IPS-18c (cell line): Measurements from ENCODE around the gene CGB8.
"Not testable (repeated sequence)": the region's sequence is repeated elsewhere in the genome, so short reads cannot be mapped to it uniquely, and the experiment has no call there.

Source experiments
- H3K4me3 ChIP-seq: 2 replicates; pipeline ENCODE4 v1.7.0; 2013; ENCODE audit warnings: low read depth, mild to moderate bottlenecking, low read length, moderate library complexity; ENCODE audit not compliant: insufficient read depth
- H3K9me3 ChIP-seq: one replicate; pipeline ENCODE4 v1.6.1; 2013; ENCODE audit warnings: mild to moderate bottlenecking, low read length, moderate library complexity; ENCODE audit not compliant: control insufficient read depth, insufficient read depth

The CGB8 gene

DNA sequence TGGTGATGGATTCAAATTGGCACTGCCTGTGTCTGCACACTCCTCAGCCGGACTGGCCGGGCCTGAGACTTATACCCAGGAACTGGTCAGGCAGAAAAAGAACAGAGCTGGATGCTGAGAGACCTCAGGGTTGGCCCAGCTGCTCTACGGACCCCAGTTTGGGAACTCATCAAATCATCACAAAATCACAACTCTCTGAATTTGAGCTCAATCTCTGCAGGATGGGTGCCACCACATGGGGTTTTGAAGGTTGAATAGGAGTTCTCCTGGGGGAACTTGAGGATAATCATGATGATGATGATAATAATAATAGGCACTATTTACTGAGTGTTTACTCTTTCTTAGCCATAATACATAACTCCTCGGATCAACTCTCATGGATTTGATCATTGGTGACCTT lies 6.2 kb downstream of the CGB8 start:
- H3K9me3 ChIP-seq, H3K4me3 ChIP-seq: not testable (repeated sequence)

DNA sequence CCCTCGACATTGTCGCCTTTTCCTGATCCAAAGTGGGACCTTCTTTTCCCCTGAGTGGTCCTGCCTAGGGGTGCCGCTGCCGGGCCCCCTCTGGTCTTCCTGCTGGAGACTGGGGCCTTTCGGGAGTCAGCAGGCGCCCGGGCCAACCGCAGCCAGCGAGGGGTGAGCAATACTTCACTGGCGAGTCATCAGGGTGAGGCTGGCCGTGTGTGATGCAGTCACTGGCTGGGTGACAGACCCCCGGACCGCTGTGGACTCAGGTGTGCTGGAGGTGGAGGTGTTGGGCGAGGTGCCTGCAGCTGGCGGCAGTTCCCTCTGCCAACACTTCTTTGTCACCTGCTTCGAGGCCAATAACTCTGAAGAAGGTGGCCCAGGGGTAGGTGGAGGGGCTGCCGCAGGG lies 6.7 kb downstream of the CGB8 start:
- no peaks in the 10 kb centered on the region for H3K9me3 ChIP-seq
- no peak overlapping the region for H3K4me3 ChIP-seq

DNA sequence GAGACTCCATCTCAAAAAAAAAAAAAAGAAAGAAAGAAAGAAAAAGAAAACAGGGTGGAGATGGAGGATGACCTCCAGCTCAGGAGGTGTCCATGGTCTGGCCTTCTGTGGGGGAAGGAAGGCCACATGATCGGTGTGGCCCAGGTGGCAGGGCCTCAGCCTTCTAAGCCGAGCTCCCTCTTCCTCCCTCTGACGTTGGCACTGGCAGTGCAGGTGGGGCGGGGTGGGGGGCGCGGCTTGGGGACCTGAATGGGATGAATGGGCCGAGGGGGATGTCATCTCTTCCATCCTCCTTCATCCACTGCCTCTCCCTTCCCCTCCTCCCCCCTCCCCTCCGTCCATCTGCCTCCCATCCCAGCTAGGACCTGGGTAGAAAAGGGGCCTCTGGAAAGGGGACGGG lies 9.2 kb downstream of the CGB8 start:
- H3K9me3 ChIP-seq, H3K4me3 ChIP-seq: not testable (repeated sequence)

DNA sequence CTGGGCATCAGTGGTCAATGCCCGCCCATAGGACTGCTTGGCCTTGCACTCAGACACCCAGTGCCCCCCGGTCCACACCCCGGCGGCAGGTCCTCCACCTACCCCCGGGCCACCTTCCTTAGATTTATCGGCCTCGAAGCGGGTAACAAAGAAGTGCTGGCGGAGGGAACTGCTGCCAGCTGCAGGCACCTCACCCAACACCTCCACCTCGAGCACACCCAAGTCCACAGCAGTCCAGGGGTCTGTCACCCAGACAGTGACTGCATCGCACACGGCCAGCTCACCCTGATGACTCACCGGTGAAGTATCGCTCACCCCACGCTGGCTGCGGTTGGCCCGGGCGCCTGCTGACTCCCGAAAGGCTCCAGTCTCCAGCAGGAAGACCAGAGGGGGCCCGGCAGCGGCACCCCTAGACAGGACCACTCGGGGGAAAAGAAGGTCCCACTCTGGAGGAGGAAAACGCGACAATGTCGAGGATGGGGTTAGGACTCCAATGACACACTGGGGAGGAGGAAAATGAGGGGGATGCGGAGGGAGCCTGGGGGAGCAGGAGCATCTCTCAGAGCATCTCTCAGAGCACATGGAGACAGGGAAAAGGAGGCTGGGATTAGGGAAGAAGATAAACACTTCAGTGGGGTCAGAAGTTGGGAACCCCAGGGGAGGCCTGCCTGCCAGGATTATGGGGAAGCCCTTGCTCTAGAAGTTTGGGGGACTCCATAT lies 10.2 kb downstream of the CGB8 start:
- not testable (repeated sequence) for H3K9me3 ChIP-seq, H3K4me3 ChIP-seq

DNA sequence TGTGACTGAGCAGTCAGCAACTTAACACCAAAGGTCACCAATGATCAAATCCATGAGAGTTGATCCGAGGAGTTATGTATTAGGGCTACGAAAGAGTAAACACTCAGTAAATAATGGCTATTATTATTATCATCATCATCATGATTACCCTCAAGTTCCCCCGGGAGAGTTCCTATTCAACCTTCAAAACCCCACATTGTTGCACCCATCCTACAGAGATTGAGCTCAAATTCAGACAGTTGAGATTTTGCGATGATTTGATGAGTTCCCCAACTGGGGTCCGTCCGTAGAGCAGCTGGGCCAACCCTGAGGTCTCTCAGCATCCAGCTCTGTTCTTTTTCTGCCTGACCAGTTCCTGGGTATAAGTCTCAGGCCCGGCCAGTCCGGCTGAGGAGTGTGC lies 10.8 kb downstream of the CGB8 start:
- not testable (repeated sequence) for H3K4me3 ChIP-seq, H3K9me3 ChIP-seq

DNA sequence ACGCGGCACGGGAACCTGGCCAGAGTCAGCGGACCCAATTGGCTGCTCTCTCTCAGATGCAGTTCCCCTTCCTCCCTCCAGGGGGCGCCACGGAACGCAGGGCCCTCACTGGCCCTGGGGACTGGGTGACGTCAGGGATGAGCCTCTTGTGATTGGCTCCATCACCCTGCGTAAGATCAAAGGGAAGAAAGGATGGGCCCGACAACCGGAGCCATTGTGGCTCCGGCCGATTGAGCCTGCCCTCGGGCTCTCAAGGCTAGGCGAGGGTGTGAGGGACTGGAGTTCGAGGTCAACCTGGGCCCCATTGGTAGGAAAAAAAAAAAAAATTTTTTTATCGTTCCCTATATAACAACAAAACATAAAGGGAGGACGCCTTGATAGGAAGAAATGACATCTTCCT lies 12.1 kb downstream of the CGB8 start, which contains the start of gene CGB1:
TSS of gene CGB1 (minus strand) at position 81 of the 400 bp plus-strand sequence. CDS start 184 bp downstream, outside the sequence.
- H3K9me3 ChIP-seq, H3K4me3 ChIP-seq: not testable (repeated sequence)

DNA sequence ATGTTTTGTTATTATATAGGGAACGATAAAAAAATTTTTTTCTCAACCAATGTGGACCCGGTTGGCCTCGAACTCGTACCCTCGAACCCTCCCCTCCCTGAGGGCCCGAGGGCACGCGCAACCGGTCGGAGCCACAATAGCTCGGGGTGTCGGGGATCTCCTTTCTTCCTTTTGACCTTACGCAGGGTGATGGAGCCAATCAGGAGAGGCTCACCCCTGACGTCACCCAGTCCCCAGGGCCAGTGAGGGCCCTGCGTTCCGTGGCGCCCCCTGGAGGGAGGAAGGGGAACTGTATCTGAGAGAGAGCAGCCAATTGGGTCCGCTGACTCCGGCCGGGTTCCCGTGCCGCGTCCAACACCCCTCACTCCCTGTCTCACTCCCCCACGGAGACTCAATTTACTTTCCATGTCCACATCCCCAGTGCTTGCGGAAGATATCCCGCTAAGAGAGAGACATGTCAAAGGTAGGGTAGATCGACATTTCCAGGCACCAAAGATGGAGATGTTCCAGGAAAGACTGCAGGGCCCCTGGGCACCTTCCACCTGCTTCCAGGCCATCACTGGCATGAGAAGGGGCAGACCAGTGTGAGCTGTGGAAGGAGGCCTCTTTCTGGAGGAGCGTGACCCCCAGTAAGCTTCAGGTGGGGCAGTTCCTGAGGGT lies 17.1 kb downstream of the CGB8 start, which contains the start of gene CGB2:
TSS of gene CGB2 (plus strand) at position 249 of the 660 bp plus-strand sequence. CDS start at position 455, 206 bp downstream.
- not testable (repeated sequence) for H3K9me3 ChIP-seq, H3K4me3 ChIP-seq

DNA sequence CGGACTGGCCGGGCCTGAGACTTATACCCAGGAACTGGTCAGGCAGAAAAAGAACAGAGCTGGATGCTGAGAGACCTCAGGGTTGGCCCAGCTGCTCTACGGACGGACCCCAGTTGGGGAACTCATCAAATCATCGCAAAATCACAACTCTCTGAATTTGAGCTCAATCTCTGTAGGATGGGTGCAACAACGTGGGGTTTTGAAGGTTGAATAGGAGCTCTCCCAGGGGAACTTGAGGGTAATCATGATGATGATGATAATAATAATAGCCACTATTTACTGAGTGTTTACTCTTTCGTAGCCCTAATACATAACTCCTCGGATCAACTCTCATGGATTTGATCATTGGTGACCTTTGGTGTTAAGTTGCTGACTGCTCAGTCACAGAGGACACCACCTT lies 18.6 kb downstream of the CGB8 start:
- H3K4me3 ChIP-seq, H3K9me3 ChIP-seq: not testable (repeated sequence)

DNA sequence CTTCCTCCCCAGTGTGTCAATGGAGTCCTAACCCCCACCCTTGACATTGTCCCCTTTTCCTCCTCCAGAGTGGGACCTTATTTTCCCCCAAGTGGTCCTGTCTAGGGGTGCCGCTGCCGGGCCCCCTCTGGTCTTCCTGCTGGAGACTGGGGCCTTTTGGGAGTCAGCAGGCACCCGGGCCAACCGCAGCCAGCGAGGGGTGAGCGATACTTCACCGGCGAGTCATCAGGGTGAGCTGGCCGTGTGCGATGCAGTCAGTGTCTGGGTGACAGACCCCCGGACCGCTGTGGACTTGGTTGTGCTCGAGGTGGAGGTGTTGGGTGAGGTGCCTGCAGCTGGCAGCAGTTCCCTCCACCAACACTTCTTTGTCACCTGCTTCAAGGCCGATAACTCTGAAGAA lies 19.2 kb downstream of the CGB8 start:
- H3K9me3 ChIP-seq, H3K4me3 ChIP-seq: not testable (repeated sequence)

DNA sequence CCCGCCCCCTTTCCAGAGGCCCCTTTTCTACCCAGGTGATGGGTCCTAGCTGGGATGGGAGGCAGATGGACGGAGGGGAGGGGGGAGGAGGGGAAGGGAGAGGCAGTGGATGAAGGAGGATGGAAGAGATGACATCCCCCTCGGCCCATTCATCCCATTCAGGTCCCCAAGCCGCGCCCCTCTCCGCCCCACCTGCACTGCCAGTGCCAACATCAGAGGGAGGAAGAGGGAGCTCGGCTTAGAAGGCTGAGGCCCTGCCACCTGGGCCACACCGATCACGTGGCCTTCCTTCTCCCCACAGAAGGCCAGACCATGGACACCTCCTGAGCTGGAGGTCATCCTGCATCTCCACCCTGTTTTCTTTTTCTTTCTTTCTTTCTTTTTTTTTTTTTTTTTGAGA lies 20.2 kb downstream of the CGB8 start:
- not testable (repeated sequence) for H3K4me3 ChIP-seq, H3K9me3 ChIP-seq

DNA sequence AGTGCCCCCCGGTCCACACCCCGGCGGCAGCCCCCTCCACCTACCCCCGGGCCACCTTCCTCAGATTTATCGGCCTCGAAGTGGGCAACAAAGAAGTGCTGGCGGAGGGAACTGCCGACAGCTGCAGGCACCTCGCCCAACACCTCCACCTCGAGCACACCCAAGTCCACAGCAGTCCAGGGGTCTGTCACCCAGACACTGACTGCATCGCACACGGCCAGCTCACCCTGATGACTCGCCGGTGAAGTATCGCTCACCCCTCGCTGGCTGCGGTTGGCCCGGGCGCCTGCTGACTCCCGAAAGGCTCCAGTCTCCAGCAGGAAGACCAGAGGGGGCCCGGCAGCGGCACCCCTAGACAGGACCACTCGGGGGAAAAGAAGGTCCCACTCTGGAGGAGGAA lies 23.3 kb downstream of the CGB8 start:
- not testable (repeated sequence) for H3K9me3 ChIP-seq, H3K4me3 ChIP-seq

DNA sequence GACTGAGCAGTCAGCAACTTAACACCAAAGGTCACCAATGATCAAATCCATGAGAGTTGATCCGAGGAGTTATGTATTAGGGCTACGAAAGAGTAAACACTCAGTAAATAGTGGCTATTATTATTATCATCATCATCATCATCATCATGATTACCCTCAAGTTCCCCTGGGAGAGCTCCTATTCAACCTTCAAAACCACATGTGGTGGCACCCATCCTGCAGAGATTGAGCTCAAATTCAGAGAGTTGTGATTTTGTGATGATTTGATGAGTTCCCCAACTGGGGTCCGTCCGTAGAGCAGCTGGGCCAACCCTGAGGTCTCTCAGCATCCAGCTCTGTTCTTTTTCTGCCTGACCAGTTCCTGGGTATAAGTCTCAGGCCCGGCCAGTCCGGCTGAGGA lies 23.8 kb downstream of the CGB8 start:
- not testable (repeated sequence) for H3K4me3 ChIP-seq, H3K9me3 ChIP-seq

DNA sequence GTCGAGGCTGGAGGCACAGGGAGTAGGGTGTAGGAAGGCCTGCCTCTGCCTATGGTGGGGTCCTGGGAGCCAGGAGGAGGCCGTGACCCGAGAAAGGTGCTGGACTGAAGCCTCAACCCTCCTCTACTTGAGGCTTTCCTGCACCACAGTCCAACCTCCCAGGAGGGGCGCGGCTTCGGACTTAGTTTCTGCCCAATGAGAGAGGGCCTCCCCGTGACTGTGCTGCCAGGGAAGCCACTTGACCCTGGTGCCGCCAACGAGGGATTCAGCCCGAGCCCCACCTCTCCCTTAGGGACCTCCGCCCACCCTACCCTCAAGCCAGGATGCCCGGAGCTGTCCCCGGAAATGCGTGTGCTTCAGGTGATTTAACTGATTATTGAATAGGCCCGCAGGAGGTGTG lies 24.7 kb downstream of the CGB8 start, which contains the start of gene CGB3:
TSS of gene CGB3 (minus strand) at position 101 of the 400 bp plus-strand sequence. CDS start 362 bp downstream, outside the sequence.
- H3K9me3 ChIP-seq, H3K4me3 ChIP-seq: not testable (repeated sequence)

DNA sequence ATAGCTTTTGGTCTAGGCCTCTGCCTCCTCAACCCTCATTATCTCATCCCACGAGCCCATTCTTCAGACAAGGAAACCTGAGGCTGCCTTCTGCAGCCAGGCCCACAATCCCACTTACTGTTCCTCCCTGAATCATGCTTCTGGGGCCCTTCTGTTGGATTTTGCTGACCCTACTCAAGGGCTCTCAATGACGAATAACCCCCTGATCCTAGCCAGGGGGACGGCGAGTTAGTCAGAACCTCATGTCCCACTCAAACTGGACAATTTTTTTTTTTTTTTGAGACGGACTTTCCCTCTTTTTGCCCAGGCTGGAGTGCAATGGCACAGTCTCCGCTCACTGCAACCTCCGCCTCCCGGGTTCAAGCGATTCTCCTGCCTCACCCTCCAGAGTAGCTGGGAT lies 26.8 kb downstream of the CGB8 start:
- no peak overlapping the region for H3K4me3 ChIP-seq
- no peaks in the 10 kb centered on the region for H3K9me3 ChIP-seq

DNA sequence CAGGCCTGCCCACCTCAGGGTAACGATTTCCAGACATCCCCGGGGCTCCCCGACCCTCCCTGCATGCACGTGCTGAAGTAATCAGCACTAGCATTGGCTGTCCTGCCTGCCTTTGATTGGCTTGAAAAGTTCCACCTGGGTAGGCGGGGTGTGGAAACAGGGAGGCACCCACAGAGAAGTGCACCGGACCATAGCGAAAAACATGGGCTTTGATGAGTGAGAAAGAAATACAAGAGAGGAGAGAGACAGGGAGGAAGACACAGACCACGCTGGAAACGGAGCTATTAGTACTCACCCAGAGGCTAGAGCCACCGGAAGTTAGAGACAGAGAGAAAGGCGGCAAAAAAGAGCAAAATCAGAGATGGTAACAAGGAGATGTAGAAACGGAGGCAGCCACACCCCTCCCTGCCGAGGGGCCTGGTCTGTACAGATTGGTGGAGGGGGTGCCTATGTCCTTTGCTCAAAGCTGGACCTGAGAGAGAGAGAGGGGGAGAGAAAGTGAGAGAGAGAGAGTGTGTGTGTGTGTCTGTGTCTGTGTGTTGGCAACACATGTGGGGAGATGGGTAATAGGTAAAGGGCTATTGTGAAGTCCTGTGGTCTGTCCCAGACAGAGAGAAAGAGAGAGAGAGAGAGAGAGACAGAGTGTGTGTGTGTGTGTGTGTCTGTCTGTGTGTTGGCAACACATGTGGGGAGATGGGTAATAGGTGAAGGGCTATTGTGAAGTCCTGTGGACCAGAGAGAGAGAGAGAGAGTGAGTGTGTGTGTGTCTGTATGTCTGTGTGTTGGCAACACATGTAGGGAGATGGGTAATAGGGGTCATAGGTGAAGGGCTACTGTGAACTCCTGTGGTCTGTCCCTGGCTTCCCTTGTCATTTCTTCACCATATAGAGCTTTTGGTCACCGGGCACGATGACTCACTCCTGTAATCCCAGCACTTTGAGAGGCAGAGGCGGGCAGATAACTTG lies 27.7 kb downstream of the CGB8 start:
- no peak overlapping the region for H3K4me3 ChIP-seq
- no peaks in the 10 kb centered on the region for H3K9me3 ChIP-seq

DNA sequence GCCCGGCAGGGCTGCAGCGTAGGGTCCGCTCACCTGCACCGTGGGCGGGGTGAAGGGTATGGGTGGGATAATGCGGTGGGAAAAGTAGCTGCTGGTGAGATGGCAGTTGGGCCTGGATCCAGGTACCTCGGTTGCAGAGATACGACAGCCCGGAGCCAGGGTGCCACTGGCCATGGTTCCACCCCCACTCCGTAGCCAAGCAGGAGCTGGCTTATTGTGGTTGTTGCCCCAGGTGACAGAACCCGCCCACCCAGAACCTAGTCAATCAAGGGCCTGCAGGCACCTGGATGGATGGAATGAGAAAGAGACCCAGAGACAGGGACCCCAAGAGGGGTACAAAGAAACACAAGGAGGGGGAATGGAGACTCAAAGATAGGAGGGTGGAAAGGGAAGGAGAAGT lies 28.6 kb downstream of the CGB8 start:
- H3K4me3 ChIP-seq: no peak overlapping the region

DNA sequence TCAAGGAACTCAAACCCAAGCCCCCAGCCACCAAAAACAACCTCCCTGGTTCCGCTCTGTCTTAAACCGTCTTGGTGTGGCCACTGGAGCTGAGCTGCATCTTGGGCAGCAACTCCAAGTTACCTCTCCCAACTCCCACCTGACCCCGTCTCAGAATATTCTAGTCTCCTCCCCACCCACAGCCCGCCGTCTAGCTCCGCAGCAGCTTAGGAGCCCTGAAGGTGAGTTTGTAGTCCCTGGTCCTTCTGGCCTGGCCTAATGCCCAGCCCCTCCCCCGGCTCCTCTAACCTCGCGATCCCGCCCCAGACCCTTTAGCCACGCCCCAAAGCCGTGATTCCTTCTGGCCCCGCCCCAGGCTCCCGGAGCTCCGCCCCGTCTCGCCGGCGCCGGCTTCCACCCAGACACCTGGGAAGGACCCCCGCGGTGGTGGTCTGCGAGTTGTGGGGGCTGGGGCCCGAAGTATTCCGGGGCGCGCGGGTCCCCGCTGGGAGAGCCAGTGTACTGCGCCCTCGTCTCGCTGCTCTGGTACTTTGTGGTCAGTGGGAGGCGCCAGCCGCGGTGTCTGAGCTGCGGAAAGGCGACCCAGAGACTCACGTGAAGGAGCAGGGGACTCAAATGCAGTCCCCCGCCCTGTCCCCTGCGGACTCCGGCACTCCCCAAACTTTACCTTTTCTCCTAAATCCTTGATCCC lies 29.5 kb downstream of the CGB8 start:
- Histone ChIP-seq H3K4me3 (peak overlapping the region; percentile 56; the same call in 1 of the 2 replicates), H3K9me3 (no peaks in the 10 kb centered on the region)

More for the DNA sequence above, 28.6 kb downstream of the CGB8 start:
- no peaks in the 10 kb centered on the region for H3K9me3 ChIP-seq
